Left hindlimb (tissue), 1 donor: ENCODE results near the gene ACP3.
"Not testable (repeated sequence)": the region's sequence is repeated elsewhere in the genome, so short reads cannot be mapped to it uniquely, and the experiment has no call there.

ENCODE experiments used
- DNase-seq: peaks from one replicate; pipeline ENCODE4 v3.0.0-alpha.2; 2018

Gene ACP3

GRCh38 chr3:132368962-132369361, 51.8 kb downstream of the ACP3 start:
- no peak for DNase-seq

GRCh38 chr3:132376945-132377354, 59.7 kb downstream of the ACP3 start:
- not testable (repeated sequence) for DNase-seq

GRCh38 chr3:132378048-132378762, 61.0 kb downstream of the ACP3 start:
- no peak for DNase-seq

- no peak for DNase-seq
Measured at GRCh38 chr3:132378846-132379245, 61.6 kb downstream of the ACP3 start.

- DNase-seq = no peak
Measured at GRCh38 chr3:132380920-132381319, 63.7 kb downstream of the ACP3 start.

- no peak for DNase-seq
Measured at GRCh38 chr3:132381348-132381944, 64.2 kb downstream of the ACP3 start.

- DNase-seq = no peak
Measured at GRCh38 chr3:132382267-132382666, 65.1 kb downstream of the ACP3 start.

- DNase-seq = no peak
Measured at GRCh38 chr3:132382688-132383194, 65.5 kb downstream of the ACP3 start.

- DNase-seq = no peak
Measured at GRCh38 chr3:132386259-132386658, 69.1 kb downstream of the ACP3 start.

GRCh38 chr3:132392675-132393074, 75.5 kb downstream of the ACP3 start:
- not testable (repeated sequence) for DNase-seq

- peak; percentile 66 for DNase-seq
Measured at GRCh38 chr3:132394320-132394719, 77.1 kb downstream of the ACP3 start.

GRCh38 chr3:132395126-132395525, 77.9 kb downstream of the ACP3 start:
- DNase-seq = no peak

GRCh38 chr3:132396255-132396654, 79.0 kb downstream of the ACP3 start:
- no peak for DNase-seq

GRCh38 chr3:132396776-132397175, 79.6 kb downstream of the ACP3 start:
- DNase-seq = not testable (repeated sequence)

GRCh38 chr3:132399054-132399929, 82.1 kb downstream of the ACP3 start:
- no peak for DNase-seq

- no peak for DNase-seq
Measured at GRCh38 chr3:132401255-132401654, 84.0 kb downstream of the ACP3 start.

- DNase-seq = no peak
Measured at GRCh38 chr3:132404276-132404675, 87.1 kb downstream of the ACP3 start.

GRCh38 chr3:132405188-132405587, 88.0 kb downstream of the ACP3 start:
- DNase-seq = no peak

- no peak for DNase-seq
Measured at GRCh38 chr3:132405609-132406299, 88.5 kb downstream of the ACP3 start.

- no peak for DNase-seq
Measured at GRCh38 chr3:132406587-132406986, 89.4 kb downstream of the ACP3 start.

GRCh38 chr3:132407025-132407424, 89.8 kb downstream of the ACP3 start:
- no peak for DNase-seq
